HG03439 (cell line): ENCODE data around the gene PCDH9.

Source experiments
- ATAC-seq: cut with Tn5 transposase; IDR thresholded peaks from one replicate; pipeline ENCODE4 v1.9.1; 2021; ENCODE audit warnings: mild to moderate bottlenecking, moderate library complexity; ENCODE audit not compliant: unreplicated experiment

PCDH9 gene

DNA sequence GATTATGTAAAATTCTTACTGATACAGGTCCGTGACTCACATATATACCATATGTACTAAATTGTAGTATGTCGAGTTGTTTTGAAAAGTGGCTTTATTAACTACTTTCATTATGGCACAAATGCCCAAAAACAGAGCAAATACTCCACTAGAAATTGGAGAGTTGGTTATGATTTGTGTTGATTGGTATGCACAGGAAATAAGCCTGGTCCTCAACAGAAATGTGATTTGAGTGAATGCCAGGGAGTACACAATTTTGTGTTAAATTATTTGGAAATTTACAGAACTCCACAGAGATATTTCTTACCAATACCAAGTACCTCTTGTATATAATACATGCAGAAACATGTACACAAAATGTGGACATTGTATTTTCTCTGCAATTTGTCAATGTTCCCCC, 676.7 kb downstream of the PCDH9 start:
- no peak for ATAC-seq

DNA sequence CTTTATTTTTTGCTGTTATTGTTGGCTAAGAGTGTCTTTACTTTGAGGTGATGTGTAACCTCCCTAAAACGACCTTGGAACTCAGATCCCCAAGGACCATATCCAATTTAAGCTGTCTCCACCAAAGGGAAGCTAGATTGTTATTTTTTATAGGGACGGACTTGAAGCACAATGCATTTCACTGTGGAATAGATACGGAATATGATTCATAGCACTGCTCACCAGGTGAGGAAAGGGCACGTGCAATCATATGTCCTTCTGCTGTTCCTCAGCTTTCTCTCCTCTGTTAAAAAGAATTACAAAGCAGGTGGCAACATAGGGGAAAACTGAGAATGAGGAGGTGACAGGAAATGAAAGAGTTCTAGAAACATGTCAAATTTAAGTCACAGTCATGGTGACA, 679.0 kb downstream of the PCDH9 start:
- ATAC-seq, result no peak

DNA sequence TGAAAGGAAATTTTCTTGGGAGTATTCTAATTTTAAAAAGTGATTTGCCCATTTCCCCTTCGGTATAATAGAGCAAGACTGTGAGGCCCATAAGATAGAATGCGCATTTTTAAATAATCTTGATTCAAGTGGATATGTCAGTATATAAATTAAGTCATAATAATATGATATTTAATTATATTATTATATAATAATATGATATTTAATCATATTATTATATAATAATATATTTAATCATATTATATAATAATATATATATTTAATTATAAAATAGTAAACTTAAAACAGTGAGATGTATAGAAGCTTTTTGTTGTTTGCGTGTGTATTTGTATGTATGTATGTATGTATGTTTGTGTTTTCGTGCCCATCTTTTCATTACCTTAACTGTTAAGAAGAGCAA, 682.5 kb downstream of the PCDH9 start:
- no peak for ATAC-seq

DNA sequence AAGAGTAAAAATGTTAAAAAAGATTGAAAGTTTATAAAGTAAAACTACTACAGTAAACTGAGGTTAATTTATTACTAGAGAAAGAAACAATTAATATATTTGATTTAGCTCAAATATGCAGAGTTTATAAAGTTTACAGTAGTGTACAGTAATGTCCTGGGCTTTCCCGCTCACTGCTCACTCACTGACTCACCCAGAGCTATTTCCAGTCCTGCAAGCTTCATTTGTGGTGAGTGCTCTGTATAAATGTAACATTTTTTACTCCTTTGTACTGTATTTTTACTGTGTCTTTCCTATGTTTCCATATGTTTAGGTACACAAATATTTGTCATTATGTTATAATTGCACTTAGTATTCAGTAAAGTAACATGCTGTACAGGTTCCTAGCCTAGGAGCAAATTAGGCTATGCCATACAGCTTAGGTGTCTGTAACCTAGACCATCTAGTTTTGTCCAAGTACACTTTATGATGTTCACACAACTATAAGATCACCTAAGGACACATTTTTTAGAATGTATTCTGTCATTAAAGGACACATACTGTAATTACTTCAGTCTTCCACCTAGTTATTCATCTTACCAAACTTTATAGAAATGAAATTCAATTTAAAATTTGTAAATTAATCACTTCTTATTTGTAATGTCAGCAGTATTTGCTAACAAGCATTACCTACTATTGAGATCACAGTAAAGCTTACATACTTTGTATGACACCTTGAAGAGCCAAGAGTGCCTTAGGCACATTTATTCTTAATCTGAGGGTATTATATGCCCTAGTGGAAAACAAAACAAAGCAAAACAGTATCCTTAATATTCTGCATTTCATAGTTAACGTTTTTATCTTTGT, 683.4 kb downstream of the PCDH9 start:
- no peak for ATAC-seq

DNA sequence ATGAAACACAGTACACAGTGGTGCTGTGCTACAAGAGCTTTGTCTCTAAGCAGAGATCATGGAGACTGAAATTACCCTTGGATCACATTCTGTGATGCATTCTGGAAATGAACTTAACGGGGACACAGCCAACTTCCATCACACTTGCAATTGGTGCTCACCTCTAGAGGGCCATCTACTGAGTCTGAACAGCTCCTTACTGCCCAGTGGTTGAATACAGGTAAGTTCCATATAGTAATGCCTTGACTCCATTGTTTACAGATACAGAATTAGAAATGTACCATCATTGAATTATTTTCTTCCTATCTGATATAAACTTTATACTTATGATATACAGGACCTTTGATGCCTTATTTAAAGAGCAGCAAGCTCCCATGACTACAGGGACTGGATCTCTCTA, 686.4 kb downstream of the PCDH9 start:
- ATAC-seq, result no peak

DNA sequence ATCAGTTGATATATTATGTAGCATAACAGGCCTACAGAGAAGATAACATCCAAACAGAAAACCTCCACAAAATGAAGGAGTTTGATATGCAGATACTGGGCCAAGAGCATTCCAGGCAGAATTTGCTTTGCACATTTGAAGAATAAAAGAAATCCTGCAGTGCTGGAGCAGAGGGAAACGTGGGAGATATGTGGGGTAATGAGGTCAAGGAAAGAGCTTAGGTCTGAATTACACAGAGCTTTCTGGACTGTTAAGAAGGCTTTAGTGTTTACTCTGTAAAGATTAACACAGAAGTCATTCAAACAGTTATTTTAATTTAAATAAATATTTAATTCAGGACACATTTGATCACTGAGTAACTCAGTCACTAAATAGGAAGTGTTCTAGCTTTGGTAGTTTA, 692.7 kb downstream of the PCDH9 start:
- no peak for ATAC-seq

DNA sequence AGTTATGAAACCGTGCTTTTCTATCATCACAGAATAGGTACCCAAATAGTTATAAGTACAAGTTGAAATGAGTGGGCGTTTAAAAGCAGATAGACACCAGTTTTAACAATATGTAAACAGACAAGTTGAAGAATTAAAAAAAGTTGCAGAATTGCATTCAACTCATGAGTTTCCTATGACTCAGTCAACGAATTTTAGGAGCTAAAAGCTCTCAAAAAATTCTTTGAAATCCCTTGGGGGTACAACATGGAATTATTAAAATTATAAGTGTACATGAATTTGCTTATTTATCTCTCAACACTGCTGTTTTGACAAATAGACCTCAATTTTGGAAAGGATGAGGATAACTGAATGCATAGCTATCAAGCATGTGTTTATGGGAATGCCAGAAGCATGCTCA, 693.4 kb downstream of the PCDH9 start:
- ATAC-seq, result no peak

DNA sequence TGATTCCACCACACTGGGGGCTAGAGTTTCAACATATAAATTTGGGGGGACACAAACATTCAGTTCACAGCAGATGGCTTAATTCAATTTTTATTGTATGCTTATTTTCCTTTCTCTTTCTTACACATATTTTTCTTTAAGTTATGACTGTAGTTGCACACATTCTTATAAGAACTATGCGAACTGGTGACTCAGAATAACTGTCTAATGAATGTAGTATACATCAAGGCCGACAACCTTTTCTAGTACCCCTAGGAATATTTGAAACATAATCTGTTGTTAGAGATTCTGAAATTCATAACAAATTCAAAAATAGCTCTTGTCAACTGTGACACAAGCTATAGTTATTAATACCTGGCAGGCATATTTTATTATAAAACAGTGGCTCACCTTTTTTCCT, 695.6 kb downstream of the PCDH9 start:
- no peak for ATAC-seq

DNA sequence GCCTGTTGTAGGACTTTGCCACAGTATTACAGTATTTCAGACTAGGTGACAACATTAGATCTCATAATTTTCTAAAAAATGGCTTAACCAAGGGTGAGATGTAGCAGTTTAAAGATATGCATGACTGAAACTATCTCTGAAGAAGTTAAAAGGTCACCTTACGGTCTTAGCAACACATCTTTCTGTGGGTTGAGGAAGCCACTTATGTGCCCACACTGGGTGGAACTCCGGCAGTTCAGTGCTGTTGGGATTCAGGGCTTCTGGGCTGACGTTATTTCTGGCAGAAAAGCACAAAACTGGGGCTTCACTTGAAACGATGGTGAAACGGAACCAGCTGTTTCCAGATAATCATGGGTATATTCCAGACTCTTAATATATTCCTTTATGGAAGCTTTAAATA, 697.3 kb downstream of the PCDH9 start:
- ATAC-seq, result no peak

DNA sequence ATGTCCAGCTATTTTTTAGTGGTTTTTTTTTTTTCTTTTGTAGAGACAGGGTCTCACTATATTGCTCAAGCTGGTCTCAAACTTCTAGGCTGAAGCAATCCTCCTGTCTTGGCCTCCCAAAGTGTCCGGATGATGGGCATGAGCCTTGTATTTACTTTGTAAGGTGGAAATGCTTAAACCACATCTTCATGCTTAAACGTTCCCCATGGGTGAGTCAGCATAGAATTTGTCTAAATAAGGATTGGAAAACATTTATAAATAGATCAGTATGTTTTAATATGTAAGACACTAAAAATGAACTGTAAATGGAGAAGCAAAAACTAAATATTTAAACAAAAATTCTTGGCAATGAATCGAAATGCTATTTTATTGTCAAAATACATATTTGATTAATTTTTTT, 698.0 kb downstream of the PCDH9 start:
- no peak for ATAC-seq

DNA sequence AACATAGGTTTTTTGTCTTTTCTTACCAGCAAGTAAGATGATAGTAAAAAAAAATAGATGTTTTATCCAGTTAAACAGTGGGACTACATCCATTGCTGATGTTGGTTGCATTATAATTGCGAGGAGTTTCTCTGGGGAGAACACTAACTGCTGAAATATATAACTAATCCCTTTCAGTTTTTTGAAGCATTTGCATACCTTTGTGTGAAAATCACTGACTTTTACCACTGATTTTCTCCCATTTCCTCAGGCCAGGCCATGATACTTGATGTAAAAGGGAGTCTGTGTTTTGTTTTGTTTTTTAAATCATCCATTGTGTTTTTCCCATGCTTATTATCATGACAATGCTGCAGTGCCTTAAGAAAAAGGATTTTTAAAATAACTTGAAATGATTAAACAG, 699.5 kb downstream of the PCDH9 start:
- no peak for ATAC-seq

DNA sequence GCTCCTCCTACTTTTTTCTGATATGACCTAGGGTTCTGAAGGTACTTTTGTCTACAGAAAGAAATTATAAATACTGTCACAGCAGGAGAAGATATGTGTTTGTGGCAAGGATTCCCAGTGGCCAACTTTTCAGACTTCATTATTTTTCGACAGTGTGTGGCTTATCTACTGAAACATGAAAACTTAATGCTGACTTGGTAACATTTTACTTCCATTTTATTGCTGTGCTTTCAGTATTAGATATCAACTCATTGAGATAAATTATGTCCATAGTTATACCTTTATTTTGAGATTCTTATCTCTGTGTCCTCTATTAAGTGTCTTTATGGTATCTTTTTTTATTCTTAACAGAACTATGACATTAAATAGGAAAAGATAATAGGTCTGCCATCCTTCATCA, 700.0 kb downstream of the PCDH9 start:
- ATAC-seq, result no peak

DNA sequence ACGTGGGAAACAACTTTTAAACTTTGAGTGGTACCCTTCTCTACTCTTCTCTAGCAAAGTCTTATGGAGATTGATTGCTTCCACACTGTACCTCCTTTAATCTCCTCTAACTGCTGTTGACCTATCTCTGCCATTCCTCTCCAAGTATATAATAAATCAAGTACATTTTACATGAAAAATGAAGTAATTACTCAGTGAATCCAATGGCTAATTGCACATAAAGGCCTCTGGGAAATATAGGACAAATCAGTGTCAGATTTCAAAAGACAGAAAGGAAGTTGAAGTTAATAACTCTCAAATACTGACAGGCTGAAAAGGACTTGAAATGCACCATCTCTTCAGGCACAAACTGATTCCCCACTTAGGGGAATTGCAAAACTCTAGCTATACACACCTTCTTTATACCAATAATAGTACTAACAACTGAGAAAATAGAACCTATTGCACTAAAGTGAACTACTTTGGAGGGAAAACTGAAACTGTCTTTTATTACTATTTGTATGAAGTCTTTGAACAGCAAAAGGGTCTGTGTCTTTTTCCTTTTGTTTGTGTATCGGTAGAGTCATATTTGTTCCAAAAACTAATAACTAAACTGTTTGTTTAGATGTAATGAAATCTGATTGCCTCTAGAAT, 701.1 kb downstream of the PCDH9 start:
- no peak for ATAC-seq

DNA sequence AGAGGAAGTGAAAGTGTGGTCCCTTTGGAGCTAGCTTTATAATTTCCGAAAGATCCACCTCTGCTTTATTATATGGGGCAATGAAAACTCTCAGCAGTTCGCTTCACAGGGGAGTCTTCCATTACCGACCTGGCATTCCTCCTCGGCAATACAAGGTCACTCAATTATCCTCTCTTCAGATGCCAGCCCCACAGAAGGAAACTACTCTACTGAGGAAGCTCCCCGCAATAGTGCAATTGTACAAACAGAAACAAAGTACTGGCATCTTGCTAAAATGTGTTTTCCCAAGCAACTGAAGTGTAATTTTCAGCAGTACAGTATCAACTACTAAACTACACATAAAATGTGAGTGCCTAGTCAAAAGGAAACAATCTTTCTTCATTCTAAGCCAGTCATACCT, 702.0 kb downstream of the PCDH9 start:
- ATAC-seq, result no peak

DNA sequence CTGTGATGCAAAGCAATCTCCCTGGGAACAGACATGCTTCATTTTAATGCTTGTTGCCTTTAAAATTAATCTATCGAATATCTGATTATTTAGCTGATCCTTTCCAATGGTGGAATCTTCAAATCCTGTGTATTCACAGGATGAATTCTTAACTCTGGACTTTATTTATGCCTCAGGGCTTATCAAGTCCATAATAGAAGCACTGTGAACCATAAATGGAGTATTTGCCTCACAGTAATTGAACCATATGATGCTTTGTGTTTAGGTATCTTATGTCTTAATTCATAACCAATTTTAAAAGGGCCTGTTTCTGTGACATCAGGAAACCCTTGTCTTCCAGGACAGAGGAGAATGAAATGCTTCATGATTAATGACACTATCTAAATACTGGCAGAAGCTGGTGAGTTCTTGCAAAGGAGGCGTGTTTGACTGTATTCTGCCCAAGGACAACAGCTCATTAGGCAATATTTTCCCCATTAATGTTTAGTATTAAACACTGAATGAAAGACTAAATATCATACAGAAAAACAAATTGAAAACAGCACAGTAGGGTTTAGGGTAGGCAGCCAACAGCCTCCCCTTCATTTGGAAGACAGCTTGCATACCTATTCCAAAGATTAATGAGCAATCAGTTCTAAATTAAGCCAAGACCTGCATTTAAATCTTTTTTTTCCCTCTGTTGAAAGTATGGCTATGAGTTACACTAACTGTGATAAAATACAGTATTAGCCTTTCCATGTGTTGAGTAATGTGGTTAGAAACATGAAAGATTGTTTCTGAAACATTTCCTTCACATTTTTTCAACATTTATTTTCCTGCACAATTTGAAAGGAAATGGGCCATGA, 709.4 kb downstream of the PCDH9 start:
- no peak for ATAC-seq

DNA sequence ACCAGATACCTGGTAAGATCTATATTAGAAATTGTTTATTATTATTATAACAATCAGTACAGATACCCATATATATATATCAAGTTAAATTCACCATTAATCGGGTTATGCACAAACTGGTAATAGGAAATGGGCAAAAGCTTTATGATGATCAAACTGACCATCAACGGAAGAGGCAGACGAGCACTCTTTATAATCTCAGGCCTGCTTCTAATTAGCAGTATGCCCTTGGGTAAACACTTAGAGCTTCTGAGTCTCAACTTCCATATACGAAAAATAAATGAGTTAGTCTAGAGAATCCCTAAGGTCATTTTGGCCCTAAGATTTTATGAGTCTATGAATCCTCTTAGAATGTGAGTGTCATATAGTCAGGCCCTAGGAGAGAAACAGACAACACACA, 710.9 kb downstream of the PCDH9 start:
- no peak for ATAC-seq

DNA sequence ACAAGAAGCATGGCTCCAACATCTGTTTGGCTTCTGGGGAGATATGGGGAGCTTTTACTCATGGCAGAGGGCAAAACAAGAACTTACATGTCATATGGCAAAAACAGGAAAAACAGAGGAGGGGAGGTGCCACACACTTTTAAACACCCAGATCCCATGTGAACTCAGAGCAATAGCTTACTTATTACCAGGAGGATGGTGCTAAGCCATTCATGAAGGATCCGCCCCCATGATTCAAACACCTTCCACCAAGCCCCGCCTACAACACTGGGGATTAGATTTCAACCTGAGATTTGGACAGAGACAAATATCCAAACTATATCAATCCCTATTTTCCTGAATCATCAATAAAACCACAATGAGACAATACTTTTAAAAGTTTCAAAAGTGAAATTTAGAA, 712.1 kb downstream of the PCDH9 start:
- no peak for ATAC-seq

DNA sequence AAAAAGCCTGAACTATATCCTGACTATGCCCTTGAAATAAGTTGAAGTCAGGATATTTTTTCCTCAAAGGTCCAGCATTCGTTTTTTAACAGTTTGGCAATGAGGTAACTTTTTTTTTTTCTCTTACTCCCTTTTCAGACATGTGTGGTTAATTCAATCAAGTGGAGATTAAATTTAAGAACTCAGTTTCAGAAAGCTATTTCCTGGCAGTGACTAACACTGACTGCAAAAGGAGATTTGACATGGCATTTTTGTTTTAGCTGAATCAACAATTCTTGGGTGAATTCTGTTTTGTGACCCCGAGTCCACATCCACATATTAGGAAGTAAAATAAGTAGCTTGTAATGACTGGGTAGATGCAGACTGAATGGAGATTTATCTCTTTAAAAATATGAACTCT, 716.4 kb downstream of the PCDH9 start:
- no peak for ATAC-seq

DNA sequence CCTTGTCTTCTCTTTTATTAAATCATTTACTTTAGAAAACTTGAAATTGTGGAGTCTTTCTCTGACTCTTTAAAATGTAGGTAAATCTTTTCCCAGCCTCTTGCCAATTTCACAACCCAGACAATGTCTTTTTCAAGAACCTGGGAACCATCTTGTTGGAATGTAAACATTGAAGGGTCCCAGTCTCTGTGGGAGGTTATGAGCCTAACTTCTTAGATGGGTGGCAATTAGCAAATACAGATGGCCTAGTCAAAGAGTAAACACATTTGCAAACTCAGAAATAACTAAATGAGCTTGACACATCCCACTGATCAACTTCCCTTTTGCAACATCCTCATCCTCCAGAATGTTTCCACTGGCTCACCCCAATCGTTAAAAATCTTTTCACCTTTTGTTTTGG, 721.0 kb downstream of the PCDH9 start:
- no peak for ATAC-seq

DNA sequence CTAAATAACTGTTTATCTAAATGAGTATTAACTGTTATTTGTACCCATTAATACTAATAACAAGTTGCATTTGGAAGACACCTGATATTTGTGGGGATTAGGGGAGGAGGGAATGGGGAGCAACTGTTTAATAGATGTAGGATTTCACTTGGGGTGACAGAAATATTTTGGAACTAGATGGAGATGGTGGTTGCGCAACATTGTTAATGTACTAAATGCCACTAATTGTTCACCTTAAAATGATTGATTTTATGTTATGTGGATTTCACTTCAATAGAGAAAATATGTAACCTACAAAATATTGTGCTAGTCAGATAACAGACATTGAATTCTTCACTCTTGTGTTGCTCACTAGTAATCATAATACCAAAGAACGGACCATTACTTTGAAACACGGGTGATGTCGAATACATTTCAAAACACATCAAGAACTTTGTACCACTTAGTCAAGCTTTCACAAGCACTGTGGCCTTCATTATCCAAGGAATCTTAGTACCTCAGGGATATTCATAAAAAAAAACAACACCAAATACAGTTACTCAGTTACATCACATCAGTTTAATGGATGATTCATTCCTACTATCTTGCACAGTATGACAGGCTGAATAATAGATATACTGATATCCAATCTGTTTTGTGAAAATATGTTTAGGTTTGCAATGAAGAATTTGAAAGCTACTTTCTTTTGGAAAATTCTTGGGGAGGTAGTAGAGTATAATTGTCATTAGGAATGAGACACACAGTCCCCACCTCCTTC, 721.8 kb downstream of the PCDH9 start:
- ATAC-seq, result no peak

DNA sequence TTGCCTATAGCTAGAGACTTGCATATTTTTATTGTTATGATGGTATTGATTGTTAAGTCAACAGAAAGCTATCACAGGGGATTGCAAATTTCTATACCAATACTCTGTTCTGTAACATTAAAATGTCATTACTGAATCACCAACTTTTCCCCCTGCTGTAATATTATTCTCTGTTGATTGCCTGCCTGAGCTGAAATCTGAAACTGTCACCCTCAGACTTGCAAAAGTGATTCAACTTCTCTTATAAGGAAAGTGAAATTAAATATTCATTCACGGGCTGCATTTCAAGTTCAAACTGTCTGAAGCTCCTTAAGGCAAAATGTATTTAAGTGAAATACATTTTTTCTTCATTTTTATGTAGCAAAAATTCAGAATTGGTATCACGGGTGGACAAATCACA, 723.2 kb downstream of the PCDH9 start:
- ATAC-seq, result peak; percentile 73
